Esophagus squamous epithelium (tissue), 4 donors: ENCODE results near the gene ADD1.

Source experiments
- CTCF ChIP-seq, 6 experiments: fragments of 450-650 bp in 4 of 6; fragments of 200-600 bp in 2 of 6; sonication (generic) in 2 of 6; IDR thresholded peaks; one replicate each; pipeline ENCODE4 v1.5.1; 2016 to 2019; ENCODE audit warnings: antibody characterized with exemption in 6 of 6, mild to moderate bottlenecking in 4 of 6, moderate library complexity in 4 of 6
- POLR2A ChIP-seq, 4 donors: fragments of 450-650 bp; IDR thresholded peaks; one replicate each; pipeline ENCODE4 v1.6.1; 2017; ENCODE audit warnings: antibody characterized with exemption in 4 of 4, mild to moderate bottlenecking in 4 of 4, moderate library complexity in 3 of 4

- TF ChIP-seq POLR2A (IDR thresholded peaks at IDR 0.05) (no peak), CTCF (IDR thresholded peaks at IDR 0.05) (no peak)
These were observed 23.2 kb upstream of the ADD1 start for GRCh38 chr4:2820216-2820982.
